Measurements from ENCODE around the gene SLC35E2B.
A peak's percentile ranks its signal among the peaks of the same experiment; 100 is the strongest.
"Not testable (repeated sequence)": the region's sequence is repeated elsewhere in the genome, so short reads cannot be mapped to it uniquely, and the experiment has no call there.

The SLC35E2B gene

DNA sequence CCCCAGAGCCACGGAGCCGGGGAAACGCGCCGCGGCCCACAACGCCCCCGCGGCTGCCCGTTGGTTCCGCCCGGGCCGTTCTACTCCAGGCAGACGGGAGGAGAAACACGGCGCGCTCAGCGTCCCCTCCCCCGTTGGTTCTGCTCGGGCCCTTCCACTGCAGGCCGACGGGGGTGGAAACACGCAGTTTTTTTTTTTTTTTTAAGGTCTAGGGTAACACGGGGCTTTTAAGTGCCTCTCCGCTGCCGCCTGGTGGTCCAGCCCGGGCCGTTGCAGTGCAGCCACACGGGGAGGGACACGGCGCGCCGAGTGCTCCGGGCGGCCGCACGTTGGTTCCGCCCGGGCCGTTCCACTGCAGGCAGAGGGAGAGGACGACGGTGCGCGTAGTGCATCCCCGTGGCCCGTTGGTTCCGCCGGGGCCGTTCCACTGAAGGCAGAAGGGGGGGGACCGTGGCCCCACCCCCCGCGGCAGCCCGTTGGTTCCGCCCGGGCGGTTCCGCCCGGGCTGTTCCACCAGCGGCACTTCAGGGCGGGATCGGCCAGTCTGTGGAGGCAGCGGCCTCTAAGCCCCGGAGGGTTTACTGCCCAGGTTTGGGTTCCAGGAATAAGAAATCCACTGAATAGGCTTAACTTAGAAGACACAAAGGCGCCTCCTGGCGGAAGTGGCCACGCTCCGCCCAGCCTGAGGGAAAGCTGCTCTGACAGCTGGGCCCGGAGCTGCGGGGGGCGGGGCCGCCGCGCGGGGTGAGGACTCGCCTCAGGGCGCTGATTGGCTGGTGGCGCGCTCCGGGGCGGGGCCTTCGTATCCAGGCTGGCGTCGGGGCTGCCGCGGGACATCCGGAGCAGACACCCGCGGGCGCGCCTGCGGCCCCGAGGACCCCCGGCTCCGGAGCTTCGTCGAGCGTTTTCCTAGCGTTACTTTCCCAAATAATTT is at the start of gene SLC35E2B:
SLC35E2B (minus strand) TSS at position 82 of the 934 bp plus-strand sequence. CDS start 16,096 bp downstream, outside the sequence.
- peak; percentile 51 for DNase-seq

GRCh38 chr1:1741013-1741412 is 48.4 kb upstream of the SLC35E2B start:
- not testable (repeated sequence) for DNase-seq

DNA sequence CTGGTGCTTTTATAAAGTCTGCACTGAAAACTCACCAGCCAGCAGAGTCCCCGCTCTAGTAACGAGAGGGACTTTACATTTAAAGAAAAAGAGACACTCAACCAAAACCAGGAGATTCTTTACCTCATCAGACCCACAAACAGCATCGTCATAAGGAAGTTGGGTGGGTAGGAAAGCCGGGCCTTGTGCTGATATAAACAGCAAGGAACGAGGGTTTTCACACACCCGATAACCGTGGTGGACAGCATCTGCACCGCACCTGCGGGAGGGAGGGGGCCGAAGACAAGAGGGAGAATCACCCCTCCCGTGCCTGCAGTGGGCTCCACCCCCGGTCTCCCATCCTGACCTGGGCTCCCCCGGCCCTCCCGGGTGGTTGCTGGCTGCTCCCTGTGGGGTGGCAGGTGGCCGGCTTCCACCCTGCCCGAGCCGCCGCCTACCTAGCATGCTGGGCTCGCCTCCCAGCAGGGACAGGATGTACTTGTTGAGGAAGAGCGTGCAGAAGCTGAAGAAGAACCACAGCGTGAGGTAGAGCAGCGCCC is 46.3 kb upstream of the SLC35E2B start:
- not testable (repeated sequence) for DNase-seq

DNA sequence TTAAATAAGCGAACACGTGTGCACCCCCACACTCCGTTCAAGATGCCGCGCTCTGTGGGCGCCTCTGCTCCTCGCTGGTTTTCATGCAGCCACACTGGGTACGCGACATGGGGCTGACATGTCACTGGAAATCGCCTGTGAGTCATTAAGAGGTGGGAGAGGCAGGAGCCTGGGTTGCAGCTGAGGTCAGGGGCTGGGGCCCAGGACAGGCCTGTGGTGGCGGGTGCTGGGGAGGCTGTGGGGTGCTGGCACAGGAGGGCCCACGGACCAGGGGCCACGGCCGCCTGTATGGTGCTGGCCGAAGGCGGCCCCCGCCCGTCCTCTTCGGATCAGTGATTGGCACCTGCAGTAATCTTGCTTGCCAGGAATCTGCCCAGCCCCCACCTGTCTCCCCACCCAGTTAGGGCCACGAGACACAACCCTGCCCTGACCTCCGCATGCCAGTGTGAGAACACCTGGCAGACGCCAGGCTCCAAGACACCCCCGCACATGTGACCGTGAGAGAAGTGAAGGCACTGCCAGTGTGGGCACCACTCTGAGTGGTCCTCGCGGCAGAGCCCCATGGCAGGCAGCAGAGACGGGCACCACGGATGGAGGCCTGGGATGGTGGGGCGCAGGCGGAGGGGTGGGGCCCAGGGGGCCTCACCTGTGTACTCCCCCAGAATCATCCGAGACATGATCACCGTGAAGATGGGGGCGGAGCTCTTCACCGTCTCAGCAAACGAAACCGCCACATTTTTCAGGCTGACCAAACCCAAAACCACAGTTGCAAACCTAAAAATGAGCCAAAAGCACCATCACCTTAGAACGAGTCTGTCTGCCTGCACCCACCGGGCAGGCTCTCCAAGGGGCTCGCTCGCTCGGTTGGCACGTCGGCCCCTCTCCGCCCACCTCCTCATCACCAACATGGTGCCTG is 45.3 kb upstream of the SLC35E2B start:
- DNase-seq, result not testable (repeated sequence)

DNA sequence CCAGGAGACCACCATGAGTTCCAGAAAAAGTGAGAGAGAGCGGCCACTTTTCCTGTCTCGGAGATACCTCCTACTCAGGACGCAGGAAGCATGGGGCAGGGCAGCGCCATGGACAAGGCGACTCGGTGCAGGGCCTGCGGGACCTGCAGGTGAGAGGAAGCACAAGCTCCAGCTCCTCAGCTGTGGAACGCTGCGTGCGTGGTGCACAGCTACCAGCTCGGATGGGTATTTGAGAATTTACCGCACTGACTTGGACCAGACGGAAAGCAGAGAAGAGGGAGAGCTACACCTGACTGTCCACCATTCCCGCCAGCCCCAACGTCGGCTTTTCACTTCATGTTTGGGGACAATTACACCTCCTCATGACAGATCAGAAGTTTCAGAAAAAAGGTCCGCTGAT is 39.8 kb upstream of the SLC35E2B start:
- DNase-seq, result no peak

- no peak for DNase-seq
Measured at GRCh38 chr1:1730870-1731269, 38.3 kb upstream of the SLC35E2B start.

GRCh38 chr1:1730230-1730629 is 37.6 kb upstream of the SLC35E2B start:
- not testable (repeated sequence) for DNase-seq

DNA sequence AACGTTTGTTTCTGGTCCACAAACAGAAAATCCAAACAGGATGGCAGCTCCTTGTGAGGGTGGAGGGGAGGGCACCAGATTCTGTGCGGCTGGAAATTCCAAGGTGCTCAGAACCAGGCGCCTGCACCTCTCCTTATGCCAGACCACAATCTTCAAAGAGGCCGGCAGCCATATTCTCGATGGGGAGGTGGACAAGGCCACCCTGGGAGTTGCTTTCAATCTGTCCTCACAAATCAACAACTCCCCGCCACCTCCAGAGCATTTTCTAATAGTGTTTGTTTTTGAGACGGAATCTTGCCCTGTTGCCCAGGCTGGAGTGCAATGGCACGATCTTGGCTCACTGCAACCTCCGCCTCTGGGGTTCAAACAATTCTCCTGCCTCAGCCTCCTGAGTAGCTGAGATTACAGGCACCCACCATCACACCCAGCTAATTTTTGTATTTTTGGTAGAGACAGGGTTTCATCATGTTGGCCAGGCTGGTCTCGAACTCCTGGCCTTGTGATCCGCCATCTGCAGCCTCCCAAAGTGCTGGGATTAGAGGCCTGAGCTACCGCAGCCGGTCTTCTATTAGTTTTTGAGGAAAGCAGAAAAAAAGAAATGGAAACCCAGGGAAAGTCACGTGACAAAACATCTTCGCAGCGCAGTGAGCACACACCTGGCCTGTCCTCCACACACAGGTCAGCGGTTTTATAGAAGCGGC is 36.7 kb upstream of the SLC35E2B start:
- not testable (repeated sequence) for DNase-seq

GRCh38 chr1:1728308-1729005 is 35.9 kb upstream of the SLC35E2B start:
- not testable (repeated sequence) for DNase-seq

DNA sequence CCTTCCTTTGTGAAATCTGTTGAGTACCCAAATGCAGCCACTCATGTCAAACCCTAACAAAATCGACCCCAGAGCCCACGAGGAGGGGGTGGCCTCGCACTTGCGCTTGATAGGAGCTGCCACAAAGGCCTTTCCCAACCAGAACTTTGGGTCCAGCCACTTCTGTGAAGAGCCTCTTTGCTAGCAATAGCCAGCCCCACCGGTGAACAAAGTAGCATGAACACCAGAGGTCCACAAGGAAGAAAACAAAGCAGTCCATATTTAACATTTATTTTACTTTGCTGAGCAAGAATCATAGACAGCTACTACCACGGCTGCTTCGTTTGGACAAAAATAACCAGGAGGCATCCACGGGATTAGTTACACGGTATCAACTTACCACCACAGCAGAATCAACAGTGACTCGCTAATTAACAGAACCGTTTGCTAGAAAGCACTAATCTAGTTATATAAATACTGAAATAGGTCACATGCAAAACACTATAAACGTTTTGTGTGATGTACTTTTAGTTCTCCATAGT is 34.6 kb upstream of the SLC35E2B start:
- DNase-seq, result not testable (repeated sequence)

- DNase-seq, result not testable (repeated sequence)
Measured at GRCh38 chr1:1726088-1726487, 33.5 kb upstream of the SLC35E2B start.

- DNase-seq, result peak; percentile 98
Measured at GRCh38 chr1:1724035-1724864, 31.7 kb upstream of the SLC35E2B start, which contains the start of gene CDK11A. CDK11A (minus strand) TSS chr1:1724357; CDS start chr1:1722818, 1,539 bp downstream.

DNA sequence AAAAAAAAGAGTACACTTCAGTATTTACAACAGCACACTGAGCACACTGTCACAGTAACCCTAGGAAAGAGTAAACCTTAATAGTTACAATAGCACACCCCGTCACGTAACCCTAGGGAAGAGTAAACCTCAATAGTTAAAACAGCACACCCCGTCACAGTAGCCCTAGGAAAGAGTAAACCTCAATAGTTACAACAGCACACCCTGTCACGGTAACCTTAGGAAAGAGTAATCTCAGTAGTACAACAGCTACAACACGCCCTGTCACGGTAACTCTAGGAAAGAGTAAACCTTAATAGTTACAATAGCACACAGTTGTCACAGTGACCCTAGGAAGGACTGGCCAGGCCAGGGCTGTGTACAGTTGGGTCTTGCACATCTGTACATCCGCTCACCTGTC is 28.6 kb upstream of the SLC35E2B start:
- no peak for DNase-seq

DNA sequence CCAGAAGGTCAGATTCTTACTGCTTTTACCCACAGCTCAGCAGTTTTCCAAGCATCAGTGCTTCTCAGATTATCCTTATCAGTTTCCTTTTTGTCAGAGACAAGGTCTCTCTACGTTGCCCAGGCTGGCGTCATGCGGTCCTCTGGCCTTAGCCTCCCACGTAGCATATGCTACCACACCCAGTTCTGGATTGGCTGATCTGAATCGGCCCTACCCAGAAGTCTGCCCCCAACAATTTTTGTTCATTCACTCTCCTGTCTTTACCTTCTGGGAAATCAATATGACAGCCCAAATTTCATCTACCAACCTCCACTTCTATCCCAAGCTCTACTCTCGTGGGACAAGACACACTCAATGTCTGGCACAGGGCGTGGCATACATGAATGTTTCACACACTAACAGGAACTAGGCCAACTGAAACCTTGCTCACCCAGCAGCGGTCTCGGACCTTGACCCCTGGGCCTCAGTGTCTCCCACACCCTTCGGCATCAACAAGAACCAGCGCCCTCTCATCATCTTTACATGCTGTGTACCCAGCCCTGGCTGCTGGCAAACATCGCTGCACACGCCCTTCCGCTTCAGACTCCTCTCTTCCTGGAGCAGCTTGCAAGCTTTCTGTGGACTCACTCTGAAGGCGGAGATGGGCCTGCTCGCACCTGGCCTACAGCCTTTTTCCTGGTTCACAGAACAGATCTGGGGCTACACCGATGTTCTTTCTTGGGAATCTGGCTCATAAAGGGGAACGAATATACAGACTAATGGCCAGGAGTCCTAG is 22.7 kb upstream of the SLC35E2B start:
- not testable (repeated sequence) for DNase-seq

DNA sequence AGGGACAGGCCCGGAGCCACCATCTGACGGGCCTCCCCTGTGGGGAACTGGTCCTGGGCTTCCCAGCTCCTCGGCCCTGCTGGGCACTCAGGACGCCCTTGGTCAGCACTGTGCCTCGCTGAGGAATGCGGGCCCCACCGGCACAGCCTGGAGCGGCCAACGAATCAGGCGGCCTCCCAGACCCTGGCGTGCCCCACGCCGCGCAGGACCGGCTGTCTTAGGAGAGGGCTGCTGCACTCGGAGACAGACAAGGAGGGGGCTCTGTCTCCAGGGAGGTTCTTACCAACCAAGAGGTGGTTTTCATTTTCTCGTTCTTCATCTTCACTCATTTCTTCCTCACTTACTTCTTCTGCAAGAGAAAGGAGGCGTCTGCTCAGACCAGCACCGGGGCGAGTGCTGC is 15.3 kb upstream of the SLC35E2B start:
- not testable (repeated sequence) for DNase-seq

DNA sequence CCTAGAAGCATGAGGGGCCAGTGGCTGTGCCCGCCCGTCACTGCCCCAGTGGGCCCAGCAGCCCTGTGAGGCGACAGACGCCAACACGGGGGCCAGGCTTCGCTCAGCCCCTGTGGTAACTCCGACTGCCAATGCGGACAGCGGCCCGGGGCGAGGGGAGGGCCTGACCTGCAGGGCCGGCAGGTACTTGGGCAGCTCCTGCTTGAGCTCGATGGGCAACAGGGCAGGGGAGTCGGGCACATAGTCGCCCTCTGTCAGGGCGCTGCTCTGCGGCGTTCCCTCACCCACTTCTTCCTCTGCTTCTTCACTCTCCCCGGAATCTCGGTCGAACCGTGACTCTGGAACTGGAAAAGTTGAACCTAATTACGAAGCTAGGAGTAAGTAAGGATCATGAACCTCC is 14.6 kb upstream of the SLC35E2B start:
- DNase-seq, result not testable (repeated sequence)

GRCh38 chr1:1705623-1706022 is 13.0 kb upstream of the SLC35E2B start:
- not testable (repeated sequence) for DNase-seq

GRCh38 chr1:1704284-1704957 is 11.8 kb upstream of the SLC35E2B start:
- DNase-seq, result not testable (repeated sequence)

DNA sequence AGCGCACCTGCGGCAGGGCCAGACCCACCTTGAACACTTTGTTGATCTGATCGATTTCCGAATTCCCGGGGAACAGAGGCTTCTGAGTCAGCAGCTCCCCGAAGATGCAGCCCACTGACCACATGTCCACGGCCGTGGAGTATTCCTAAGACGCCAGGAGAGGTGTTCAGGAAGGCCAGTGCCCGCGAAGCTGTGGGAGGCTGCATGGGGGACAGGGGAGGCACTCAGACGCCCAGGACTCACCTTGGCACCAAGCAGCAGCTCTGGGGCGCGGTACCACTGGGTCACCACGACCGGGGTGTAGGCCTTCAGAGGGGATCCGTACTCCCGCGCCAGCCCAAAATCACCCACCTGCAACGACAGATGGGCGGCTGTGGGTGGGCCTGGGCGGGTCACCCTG is 11.2 kb upstream of the SLC35E2B start:
- DNase-seq, result no peak
